WI38 (cell line): ENCODE results near the gene SOX12.

Experiments used
- H3K4me3 ChIP-seq: 2 replicates; pipeline ENCODE4 v1.5.1; 2011; ENCODE audit warnings: low read depth, mild to moderate bottlenecking, control low read depth, low read length
- TF ChIP-seq, protein P1 (sequence below): IDR thresholded peaks from 2 replicates; pipeline ENCODE4 v1.5.1; 2012; ENCODE audit warnings: low read depth, mild to moderate bottlenecking, control low read depth, low read length

SOX12 gene

DNA sequence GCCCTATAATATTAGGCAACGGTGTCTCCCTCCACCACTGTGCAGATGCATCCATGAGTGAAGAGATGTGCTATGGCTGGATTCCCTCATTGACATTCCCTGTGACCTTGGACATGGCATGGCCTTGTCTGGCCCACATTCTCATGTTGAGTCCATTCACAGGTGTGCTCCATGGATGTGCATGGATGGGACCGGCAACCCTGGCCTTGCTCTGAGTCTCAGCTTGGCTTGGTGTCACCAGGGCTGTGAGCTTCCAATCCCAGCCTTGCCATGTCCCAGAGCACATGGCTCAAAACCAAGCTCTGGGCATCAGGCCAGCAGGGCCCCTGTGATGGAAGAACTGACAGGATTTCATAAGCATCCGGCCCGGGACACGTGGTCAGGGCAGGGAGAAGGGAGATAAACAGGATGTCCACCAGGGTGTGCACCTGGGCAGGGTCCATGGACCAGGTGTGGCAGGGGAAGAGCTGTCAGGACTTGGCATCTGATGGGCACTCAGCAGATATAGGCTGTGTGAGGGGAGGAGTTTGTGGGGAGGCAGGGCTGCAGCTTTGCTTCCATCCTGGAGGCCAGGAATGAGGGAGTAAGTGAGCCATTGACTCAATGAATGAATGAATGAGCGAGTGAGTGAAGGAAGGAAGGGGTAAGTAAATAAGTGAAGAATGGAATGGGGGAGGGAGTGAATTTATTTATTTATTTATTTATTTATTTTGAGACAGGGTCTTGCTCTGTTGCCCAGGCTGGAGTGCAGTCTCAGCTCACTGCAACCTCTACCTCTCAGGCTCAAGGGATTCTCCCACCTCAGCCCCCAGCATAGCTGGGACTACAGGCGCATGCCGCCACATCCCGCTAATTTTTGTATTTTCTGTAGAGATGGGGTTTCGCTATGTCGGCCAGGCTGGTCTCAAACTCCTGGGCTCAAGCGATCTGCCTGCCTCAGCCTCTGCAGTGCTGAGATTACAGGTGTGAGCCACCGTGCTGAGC, 37.2 kb downstream of the SOX12 start:
- TF ChIP-seq, protein P1, sequence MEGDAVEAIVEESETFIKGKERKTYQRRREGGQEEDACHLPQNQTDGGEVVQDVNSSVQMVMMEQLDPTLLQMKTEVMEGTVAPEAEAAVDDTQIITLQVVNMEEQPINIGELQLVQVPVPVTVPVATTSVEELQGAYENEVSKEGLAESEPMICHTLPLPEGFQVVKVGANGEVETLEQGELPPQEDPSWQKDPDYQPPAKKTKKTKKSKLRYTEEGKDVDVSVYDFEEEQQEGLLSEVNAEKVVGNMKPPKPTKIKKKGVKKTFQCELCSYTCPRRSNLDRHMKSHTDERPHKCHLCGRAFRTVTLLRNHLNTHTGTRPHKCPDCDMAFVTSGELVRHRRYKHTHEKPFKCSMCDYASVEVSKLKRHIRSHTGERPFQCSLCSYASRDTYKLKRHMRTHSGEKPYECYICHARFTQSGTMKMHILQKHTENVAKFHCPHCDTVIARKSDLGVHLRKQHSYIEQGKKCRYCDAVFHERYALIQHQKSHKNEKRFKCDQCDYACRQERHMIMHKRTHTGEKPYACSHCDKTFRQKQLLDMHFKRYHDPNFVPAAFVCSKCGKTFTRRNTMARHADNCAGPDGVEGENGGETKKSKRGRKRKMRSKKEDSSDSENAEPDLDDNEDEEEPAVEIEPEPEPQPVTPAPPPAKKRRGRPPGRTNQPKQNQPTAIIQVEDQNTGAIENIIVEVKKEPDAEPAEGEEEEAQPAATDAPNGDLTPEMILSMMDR, result peak; percentile 31; the same call in 1 of the 2 replicates
- H3K4me3 ChIP-seq, result no peak overlapping the region

- TF ChIP-seq, protein P1, result no peak
- H3K4me3 ChIP-seq, result no peak overlapping the region
Measured at GRCh38 chr20:363319-364078, 38.1 kb downstream of the SOX12 start.

DNA sequence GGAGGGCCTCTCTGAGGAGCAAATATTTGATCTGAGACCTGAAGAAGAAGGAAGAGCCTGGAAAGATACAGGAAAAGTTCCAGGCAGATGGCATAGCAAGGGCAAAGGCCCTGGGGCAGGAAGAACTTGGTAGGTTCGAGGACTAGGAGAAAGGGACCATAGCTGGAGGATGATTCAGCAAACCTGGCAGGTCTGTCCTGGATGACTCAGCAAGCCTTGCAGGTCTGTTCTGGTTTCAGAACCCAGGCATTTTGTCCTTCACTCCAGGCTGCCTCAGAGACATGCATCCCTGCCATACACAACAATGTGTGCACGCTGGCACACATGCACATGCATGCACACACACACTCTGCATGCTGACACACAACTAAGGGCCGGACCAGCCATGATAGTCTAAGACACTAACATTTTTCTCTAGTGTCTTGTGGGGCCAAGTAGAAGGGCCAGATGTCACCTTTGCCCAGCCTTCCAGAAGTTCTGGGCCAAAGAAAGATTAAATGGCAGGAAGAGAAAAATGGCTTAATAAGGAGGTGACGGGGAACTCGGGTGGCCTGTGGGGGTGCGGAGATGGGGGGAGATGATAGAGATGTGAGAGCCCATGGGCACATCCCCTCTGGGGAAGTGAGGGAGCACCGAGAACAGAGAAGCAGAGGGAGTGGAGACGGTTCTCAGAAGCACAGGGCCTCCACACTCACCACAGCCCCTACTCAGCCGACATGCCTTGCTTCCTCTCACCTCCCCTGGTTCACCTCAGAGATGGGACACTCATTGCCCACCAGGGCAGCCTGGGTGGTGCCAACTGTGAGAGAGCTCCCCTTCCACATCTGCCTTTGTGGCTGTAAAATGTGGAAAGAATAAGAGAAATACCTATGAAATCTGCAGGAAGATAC, 39.8 kb downstream of the SOX12 start:
- H3K4me3 ChIP-seq, result no peak overlapping the region
- TF ChIP-seq, protein P1, result no peak

DNA sequence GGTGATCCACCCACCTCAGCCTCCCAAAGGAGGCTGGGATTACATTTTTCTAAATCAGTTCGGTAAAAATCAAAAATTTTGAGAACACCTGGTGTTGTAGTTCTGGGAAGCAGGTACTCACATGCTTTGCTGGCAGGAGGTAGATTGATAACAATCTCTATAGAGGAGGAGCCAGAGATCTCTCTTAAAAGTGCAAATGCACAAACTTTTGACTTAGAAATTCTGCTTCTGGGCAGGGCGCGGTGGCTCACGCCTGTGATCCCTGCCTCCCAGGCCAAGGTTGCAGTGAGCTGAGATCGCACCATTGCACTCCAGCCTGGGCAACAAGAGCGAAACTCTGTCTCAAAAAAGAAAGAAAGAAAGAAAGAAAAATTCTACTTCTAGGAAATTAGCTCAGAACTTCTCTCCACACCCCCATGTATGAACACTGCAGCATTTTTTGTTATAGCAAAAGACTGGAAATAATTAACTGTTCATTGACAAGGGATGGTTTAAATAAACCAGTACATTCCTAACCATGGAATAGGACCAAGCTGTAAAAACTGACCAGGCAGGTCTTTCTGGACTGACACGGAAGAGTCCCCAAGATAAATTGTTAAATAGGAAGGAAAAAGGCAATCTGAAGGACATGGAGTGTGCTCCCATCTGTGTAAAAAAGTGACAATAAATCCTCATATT, 40.8 kb downstream of the SOX12 start:
- no peak overlapping the region for H3K4me3 ChIP-seq
- TF ChIP-seq, protein P1, result no peak

GRCh38 chr20:366719-367485, 41.5 kb downstream of the SOX12 start:
- H3K4me3 ChIP-seq, result no peak overlapping the region
- TF ChIP-seq, protein P1, result no peak

- TF ChIP-seq, protein P1, result no peak
- no peak overlapping the region for H3K4me3 ChIP-seq
Measured at GRCh38 chr20:367486-367887, 42.1 kb downstream of the SOX12 start.
